Large intestine (tissue), 3 donors: ENCODE results near the gene CCDC186. TPM values are rescaled to one million over a fixed set of nuclear protein-coding genes. Genes with fewer than 3 reads are reported as not detected.

ENCODE experiments used
- DNase-seq, 2 donors: peaks; one replicate each; pipeline versions ENCODE4 v3.0.0 to v3.0.0-alpha.2; 2013
- H3K27ac ChIP-seq: one replicate; pipeline ENCODE4 v1.5.1; 2013; ENCODE audit warnings: low read length
- H3K27me3 ChIP-seq: 2 replicates; pipeline ENCODE4 v1.6.1; 2013; ENCODE audit warnings: low read length; ENCODE audit not compliant: control insufficient read depth, insufficient read depth
- H3K36me3 ChIP-seq: 2 replicates; pipeline ENCODE4 v1.6.1; 2013; ENCODE audit warnings: low read length; ENCODE audit not compliant: control insufficient read depth, insufficient read depth
- H3K4me1 ChIP-seq: one replicate; pipeline ENCODE4 v1.6.1; 2013; ENCODE audit warnings: low read length; ENCODE audit not compliant: control insufficient read depth, insufficient read depth
- H3K4me3 ChIP-seq: one replicate; pipeline ENCODE4 v1.5.1; 2013; ENCODE audit warnings: low read length
- H3K9me3 ChIP-seq: one replicate; pipeline ENCODE4 v1.6.1; 2013; ENCODE audit warnings: mild to moderate bottlenecking, low read depth, low read length, moderate library complexity; ENCODE audit not compliant: control insufficient read depth
- WGBS: methylation state at CpG from one replicate; pipeline ENCODE4 v1.1.5; 2013; ENCODE audit warnings: low lambda C conversion rate; ENCODE audit not compliant: insufficient coverage; 5-methylcytosine and 5-hydroxymethylcytosine counted together
- polyA plus RNA-seq: library from polyadenylated mRNA; unstranded; fragments of 120-200 nt; gene quantifications from one replicate; pipeline ENCODE4 v1.2.1, GENCODE V29; 2013

CCDC186 gene
- polyA plus RNA-seq, 1 donor: 34.0 TPM

DNA sequence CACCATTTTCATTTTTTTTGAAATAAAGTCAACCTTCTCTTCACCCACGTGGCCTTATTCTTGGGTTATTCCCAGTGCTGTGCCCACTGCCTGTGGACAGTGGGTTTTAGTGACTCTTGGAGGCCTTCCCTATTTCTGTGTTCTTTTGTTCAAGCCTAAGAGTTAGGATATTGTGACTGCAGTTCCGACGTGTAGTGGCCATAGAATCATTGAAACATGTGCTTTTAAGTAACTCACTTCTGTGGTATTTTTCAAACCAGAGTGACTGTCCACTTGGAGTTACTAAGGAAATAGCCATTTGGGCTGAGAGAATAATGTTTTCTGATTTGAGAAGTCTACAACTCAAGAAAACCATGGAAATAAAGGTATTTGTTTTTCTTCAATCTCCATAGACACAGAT is 28.8 kb upstream of the CCDC186 start:
- H3K4me1 ChIP-seq: no peaks in the 10 kb centered on the region
- H3K4me3 ChIP-seq: no peak overlapping the region
- no CpG with 5 or more reads among the region's 3 CpGs for whole genome bisulfite sequencing
- no peak for DNase-seq
- H3K36me3 ChIP-seq: no peaks in the 10 kb centered on the region
- no peaks in the 10 kb centered on the region for H3K27me3 ChIP-seq
- no peaks in the 10 kb centered on the region for H3K9me3 ChIP-seq
- H3K27ac ChIP-seq: no peak overlapping the region

DNA sequence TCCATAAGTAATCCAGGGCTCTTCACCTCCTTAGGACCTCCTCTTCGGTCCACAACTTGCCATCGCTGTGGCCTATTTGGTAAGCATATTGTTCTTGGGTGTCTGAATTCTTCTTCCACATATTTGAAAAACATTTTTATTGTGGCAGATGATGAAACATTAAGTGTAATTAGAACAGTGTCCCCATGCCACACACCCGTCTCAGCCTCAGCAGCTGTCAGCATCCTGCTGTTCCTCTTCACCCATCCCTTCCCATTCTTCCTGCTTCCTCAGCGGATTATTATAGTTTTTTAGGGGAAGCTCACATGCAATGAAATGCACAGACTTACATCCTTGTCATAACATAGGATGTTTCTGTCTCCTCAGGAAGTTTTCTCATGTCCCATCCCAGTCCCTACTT is 25.2 kb upstream of the CCDC186 start:
- whole genome bisulfite sequencing: 100% methylated on average over 2 of the region's 4 CpGs
- no peak for DNase-seq
- Histone ChIP-seq H3K36me3 (no peaks in the 10 kb centered on the region), H3K27me3 (no peaks in the 10 kb centered on the region), H3K4me3 (no peak overlapping the region), H3K9me3 (no peaks in the 10 kb centered on the region), H3K27ac (no peak overlapping the region), H3K4me1 (no peaks in the 10 kb centered on the region)

DNA sequence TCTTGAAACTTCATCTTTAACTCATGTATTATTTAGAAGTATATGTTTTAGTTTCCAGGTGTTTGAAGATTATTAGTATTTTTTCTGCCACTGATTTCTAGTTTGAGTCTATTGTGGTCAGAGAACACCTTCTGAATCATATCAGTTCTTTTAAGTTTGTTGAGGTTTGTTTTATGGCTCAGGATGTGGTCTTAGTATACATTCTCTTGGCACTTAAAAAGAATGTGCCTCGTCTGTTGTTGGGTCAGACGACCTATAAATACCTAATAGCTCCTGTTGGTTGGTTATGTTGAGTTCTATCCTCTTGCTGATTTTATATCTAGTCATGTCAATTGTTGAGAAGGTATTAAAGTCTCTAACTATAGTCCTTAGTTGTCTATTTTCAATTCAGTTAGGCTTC is 21.1 kb upstream of the CCDC186 start:
- no peak overlapping the region for H3K4me3 ChIP-seq
- DNase-seq: no peak
- no peaks in the 10 kb centered on the region for H3K9me3 ChIP-seq
- H3K27me3 ChIP-seq: no peaks in the 10 kb centered on the region
- H3K4me1 ChIP-seq: no peaks in the 10 kb centered on the region
- no CpG with 5 or more reads among the region's 2 CpGs for WGBS
- H3K27ac ChIP-seq: no peak overlapping the region
- H3K36me3 ChIP-seq: no peaks in the 10 kb centered on the region

DNA sequence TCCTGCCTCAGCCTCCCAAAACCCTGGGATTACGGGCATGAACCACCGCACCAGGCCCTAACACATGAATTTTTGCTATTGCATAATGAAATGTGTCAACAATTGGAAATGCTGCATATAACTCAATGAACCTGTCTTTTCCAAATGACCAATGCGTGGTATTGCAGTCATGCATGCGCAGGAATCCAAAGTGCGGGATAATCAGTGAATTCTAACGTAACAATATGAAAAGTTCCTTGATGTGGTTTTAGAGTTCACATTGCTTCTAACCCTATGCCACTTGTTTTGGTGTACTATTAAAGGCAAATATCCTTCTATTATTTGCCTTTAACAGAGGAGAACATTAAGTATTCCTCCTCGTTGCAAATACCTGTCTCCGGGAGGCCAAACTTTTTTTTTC is 15.7 kb upstream of the CCDC186 start:
- WGBS: 80% methylated on average over 1 of the region's 8 CpGs
- Histone ChIP-seq H3K4me3 (no peak overlapping the region), H3K4me1 (no peaks in the 10 kb centered on the region), H3K27me3 (no peaks in the 10 kb centered on the region), H3K9me3 (no peaks in the 10 kb centered on the region), H3K27ac (no peak overlapping the region), H3K36me3 (no peaks in the 10 kb centered on the region)
- DNase-seq: no peak

DNA sequence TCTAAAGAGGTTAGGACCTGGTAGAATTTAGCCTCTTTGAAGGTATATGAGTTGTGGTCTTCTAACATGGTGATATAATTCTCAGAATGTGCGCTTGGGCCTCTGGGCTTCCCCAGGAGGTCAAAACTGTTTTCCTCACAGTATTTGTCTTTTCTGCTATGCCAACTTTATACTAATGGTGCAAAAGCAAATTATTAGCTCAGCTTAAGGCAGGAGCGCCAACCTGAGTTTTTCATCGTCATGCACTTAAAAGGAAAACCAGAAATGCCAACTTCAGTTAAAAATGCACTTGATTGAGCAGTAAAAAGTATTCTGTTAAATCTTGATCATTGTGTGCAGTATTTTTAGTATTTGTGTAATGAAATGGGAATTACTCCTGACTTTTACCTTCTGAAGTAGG is 14.9 kb upstream of the CCDC186 start:
- H3K36me3 ChIP-seq: no peaks in the 10 kb centered on the region
- no peak for DNase-seq
- 100% methylated on average over 1 of the region's 3 CpGs for WGBS
- no peaks in the 10 kb centered on the region for H3K27me3 ChIP-seq
- H3K9me3 ChIP-seq: no peaks in the 10 kb centered on the region
- no peak overlapping the region for H3K27ac ChIP-seq
- no peak overlapping the region for H3K4me3 ChIP-seq
- no peaks in the 10 kb centered on the region for H3K4me1 ChIP-seq

DNA sequence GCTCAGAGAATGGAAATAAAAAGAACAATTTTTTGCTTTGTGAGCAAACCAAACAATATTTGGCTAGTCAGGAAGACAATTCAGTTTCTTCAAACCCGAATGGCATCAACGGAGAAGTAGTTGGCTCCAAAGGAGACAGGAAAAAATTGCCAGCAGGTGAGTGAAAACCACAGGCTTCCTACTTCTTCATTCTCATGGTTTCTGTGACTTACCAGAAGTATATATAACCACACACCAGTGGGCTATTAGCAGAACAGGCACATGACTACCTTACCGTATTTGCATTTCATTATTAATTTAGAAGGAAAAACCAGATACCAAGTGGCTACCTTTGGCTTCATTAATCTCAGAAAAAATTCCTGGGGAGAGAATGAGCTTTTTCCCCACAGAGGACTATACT is 14.0 kb upstream of the CCDC186 start:
- H3K9me3 ChIP-seq: no peaks in the 10 kb centered on the region
- no peak for DNase-seq
- no peaks in the 10 kb centered on the region for H3K36me3 ChIP-seq
- WGBS: 100% methylated on average over 1 of the region's 3 CpGs
- H3K4me3 ChIP-seq: no peak overlapping the region
- H3K4me1 ChIP-seq: no peaks in the 10 kb centered on the region
- H3K27me3 ChIP-seq: no peaks in the 10 kb centered on the region
- H3K27ac ChIP-seq: no peak overlapping the region

DNA sequence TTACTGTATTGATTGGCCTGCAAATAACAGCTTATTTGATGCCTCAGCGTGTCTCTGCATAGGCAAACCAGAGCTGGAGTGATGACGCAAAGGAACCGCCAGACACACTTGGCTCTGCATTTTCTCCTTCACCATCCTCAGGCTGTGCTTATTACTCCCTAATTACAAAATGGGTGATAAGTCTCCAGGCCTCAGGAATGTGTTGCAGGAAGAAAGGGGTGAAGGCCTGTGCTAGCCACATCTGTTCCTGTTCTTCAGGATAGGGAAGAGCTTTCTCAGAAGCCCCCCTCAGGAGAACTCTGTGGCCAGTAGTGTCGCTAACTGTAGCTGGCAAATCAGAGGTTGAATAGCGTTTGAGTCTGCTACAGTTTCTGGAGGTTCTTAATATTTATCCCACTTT is 10.3 kb upstream of the CCDC186 start:
- no peak for DNase-seq
- no peaks in the 10 kb centered on the region for H3K27me3 ChIP-seq
- no peak overlapping the region for H3K27ac ChIP-seq
- no peaks in the 10 kb centered on the region for H3K9me3 ChIP-seq
- no peak overlapping the region for H3K4me3 ChIP-seq
- H3K4me1 ChIP-seq: no peaks in the 10 kb centered on the region
- H3K36me3 ChIP-seq: no peaks in the 10 kb centered on the region
- no CpG with 5 or more reads among the region's 5 CpGs for WGBS

DNA sequence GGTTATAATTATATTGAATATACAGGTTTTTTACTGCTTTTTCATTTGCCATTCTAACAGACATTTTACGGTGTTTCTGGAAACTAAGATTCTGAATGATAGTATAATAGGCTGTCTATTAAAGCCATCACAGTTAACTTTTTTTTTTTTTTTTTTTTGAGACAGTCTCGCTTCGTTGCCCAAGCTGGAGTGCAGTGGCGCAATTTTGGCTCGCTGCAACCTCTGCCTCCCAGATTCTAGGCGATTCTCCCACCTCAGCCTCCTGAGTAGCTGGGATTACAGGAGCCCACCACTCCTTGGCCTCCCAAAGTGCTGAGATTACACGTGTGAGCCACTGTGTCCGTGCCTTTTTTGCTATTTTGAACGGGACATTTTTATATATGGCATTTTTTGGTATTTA is 9.6 kb upstream of the CCDC186 start:
- DNase-seq: no peak
- no peaks in the 10 kb centered on the region for H3K27me3 ChIP-seq

DNA sequence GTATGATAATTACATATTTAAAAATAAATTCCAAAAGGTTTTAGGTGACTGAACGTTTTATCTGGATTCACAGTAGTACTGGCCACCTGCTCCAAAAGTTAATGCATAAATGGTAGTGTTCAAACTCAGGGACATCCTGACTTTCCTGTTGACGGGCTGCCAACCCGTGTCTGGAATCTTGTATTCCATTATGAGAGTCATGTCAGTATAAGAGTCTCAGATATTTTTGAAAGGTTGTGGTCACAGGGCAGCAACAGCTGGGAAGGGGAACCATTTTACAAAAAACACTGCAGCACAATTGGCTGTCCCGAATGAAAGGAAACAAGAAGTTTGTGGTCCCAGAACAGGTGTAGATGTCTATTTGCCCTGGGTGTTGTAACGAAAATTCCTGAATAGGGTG is 8.0 kb upstream of the CCDC186 start:
- Histone ChIP-seq H3K27me3 (no peaks in the 10 kb centered on the region), H3K27ac (no peak overlapping the region), H3K9me3 (peaks cover 3% of the 10 kb centered on the region), H3K4me1 (no peaks in the 10 kb centered on the region), H3K36me3 (no peaks in the 10 kb centered on the region), H3K4me3 (no peak overlapping the region)
- DNase-seq: no peak
- no CpG with 5 or more reads among the region's 5 CpGs for WGBS

More for the DNA sequence above, 9.6 kb upstream of the CCDC186 start:
- no peaks in the 10 kb centered on the region for H3K36me3 ChIP-seq
- peaks cover 3% of the 10 kb centered on the region for H3K9me3 ChIP-seq
- 100% methylated on average over 1 of the region's 9 CpGs for WGBS
- no peak overlapping the region for H3K27ac ChIP-seq
- H3K4me3 ChIP-seq: no peak overlapping the region
- H3K4me1 ChIP-seq: no peaks in the 10 kb centered on the region

DNA sequence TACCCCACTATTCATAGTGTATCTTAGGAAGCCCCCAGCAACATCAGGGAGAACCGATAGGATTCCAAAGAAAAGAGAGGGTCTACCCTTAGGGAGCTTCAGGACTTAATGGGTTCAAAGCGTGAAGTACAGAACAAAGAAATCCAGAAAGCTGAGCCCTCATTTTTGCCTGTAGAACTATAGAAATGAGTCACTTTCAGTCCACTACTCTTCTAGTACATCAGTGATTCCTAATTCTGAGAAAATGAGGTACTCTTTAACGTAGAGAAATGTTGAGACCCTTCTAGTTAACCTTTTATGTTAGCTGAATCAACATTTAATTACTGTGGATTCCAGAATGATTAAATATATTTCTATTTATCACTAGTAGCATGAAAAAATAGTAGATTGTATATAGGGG is 6.9 kb upstream of the CCDC186 start:
- Histone ChIP-seq H3K27ac (no peak overlapping the region), H3K4me1 (no peaks in the 10 kb centered on the region), H3K9me3 (peaks cover 3% of the 10 kb centered on the region), H3K27me3 (no peaks in the 10 kb centered on the region), H3K36me3 (no peaks in the 10 kb centered on the region), H3K4me3 (no peak overlapping the region)
- no peak for DNase-seq
- 86% methylated on average over 1 of the region's 3 CpGs for WGBS

DNA sequence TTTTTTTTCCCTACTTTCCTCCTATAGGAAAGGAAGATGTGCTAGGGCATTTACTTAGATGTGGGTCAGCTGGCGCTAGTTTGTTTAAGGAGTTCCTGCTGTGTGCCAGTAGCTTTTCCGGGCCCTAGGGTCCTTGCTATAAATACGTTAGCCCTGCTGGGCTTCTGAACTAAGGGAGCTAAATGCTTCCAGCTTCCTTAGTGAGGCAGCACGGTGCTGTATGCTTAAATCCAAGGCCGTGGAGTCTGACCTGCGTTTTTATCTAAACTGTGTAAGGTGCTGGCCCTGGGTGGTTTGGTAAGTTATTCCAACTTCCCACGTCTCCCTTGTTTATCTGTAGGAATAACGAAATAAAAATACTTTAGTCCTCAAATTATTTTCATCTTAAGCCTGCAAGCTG is 5.7 kb upstream of the CCDC186 start:
- peaks cover 3% of the 10 kb centered on the region for H3K4me1 ChIP-seq
- DNase-seq: no peak
- no peaks in the 10 kb centered on the region for H3K27me3 ChIP-seq
- H3K4me3 ChIP-seq: no peak overlapping the region
- no CpG with 5 or more reads among the region's 8 CpGs for WGBS
- H3K9me3 ChIP-seq: peaks cover 3% of the 10 kb centered on the region
- H3K36me3 ChIP-seq: no peaks in the 10 kb centered on the region
- no peak overlapping the region for H3K27ac ChIP-seq
